NCI-H1694 treated with DMSO at 0.1 percent for 48 hours (cell line): ENCODE measurements around the gene OR2K2.
"Not testable (repeated sequence)": the region's sequence is repeated elsewhere in the genome, so short reads cannot be mapped to it uniquely, and the experiment has no call there.

Source experiments
- DNase-seq: peaks from one replicate; lab custom pipeline; 2025; lab: John Stamatoyannopoulos, UW

OR2K2 gene

DNA sequence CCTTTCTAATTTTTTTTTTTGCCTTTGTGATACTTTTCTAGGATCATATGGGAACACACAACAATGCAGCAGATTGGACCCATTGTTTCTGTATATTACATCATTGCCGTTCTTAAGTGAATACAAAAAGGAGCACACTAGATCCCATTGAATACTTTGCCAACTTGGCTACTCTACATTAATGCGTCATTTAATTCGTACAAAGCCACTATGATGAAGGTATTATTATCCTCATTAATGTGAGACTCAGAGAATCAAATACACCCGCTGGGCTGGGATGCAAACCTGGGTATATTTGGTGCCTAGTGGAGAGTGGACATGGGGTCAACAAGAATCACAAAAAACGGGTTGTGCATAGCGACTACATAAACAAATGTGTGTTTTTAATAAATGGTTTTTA lies 31.9 kb downstream of the OR2K2 start:
- DNase-seq, result no peak

DNA sequence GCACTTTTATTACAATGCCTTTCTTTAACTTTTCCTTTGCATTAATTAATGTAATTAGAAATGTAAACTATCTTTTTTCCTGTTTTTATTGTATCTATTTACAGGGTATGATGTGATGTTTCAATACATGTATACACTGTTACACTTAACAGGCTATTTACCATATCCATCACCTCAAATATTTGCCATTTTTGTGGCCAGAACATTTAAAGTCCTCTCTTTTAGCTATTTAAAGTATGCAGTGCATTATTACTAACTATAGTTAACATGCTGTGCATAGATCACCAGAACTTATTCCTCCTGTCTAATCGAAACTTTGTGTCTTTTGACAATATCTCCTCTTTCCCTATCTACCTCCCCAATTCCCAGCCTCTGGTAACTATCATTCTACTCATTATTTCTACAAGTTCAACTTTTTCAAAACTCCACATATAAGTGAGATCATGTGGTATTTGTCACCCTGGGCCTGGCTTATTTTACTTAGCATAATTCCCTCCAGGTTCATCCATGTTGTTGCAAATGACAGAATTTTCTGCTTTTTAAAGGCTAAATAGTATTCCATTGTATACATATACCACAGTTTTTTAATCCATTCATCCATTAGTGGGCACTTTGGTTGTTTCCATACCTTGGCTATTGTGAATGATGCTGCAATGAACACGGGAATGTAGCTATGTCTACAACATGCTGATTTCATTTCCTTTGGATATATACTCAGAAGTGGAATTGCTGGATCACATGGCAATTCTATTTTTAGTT lies 32.8 kb downstream of the OR2K2 start:
- no peak for DNase-seq

DNA sequence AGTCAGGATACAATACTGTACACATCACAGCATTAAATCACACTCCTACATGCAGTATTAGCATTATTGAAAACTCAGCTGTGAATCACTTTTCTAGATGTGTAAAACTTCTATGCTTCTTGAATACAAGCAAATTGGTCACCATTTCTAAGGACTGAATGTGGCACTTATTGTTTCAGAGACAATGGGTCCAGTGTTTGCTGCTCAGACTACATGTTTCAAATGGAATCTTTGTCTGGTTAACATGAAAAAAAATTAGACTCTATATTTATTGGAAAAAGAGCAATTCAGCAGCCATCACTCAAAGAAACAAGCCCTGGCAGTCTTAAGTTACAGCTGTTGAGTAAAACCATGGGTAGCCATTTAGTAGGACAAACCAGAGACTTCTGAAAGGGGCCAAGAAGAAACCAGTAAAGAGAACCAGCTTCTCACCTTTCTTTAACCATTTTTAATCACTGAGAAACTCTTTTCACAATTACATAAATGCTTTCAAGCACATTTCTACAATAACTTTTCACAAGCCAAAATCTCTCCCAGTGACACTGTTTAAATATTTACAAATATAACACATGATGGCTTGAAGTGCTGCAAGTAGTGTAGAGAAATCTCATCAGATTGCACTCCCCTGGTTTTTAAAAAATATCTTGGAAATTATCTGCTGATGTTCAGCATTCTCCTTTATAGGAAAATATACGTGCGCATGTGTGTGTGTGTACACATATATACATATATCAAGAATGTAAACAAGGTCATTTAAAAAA lies 35.2 kb downstream of the OR2K2 start:
- no peak for DNase-seq

GRCh38 chr9:111287127-111287526 lies 42.9 kb downstream of the OR2K2 start:
- DNase-seq, result no peak

DNA sequence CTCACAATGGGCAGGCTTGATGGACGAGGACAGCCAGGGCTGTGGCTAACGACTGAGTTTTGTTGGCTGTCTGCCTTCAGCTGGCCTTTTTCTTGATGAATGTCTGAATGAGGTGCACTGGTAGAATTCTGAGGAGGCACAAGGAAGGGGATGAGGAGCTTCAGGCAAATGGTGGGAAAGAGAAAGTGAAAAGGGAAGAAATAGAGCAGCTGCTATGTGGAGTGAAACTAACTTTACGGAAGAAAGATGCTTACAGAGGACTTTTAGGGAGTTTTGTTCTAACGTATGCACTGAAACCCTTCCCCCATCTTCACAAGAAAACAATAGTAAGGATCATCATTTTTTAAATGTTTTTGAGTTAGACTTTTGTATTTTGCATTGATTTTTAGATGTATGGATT lies 45.3 kb downstream of the OR2K2 start:
- no peak for DNase-seq

DNA sequence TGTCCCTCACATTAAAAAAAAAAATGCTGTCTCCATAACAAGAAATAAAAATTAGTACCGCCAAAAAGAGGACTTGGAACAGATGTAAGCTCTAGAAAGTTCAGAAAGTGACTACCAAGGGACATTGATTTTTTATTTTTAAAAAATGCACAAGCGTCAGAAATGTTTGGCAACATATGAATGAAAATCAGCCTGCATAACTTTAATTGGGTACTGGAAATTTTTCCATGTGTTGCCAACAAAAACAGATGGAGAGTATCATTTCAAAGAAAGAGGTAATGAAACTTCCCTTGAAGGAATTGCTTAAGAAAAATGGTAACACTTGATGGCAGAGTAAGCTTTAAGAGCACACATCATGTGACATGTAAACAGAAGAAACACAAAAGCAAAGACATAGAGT lies 47.2 kb downstream of the OR2K2 start:
- DNase-seq, result no peak

GRCh38 chr9:111280795-111281194 lies 49.2 kb downstream of the OR2K2 start:
- not testable (repeated sequence) for DNase-seq
